ENCODE data around the gene ASAP2.

DNA sequence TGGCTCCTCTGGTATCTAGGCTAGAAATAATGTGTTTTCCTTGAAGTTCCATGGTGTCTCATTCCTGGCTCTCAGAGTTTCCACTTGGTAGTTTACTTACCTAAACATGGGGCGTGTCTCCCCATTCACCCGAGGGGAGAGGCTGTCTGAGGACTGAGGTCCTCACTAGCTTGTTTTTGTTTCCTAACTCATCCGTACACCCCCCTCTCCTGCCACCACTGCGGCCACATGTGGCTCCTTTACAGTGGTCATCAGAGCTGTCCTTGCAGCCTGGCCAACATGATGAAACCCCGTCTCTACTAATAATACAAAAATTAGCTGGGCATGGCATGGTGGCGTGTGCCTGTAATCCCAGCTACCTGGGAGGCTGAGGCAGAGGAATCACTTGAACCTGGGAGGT is 106.0 kb downstream of the ASAP2 start:
- TF ChIP-seq POLR2A (IDR thresholded peaks at IDR 0.05; ENCODE audit: low read depth, low read length) = no peak
- no peak for TF ChIP-seq TAF1 (IDR thresholded peaks at IDR 0.05; ENCODE audit: borderline replicate concordance, low read depth, low read length)
